ENCODE data around the gene MAP3K5.
"Not testable (repeated sequence)": the region's sequence is repeated elsewhere in the genome, so short reads cannot be mapped to it uniquely, and the experiment has no call there.

MAP3K5 gene

DNA sequence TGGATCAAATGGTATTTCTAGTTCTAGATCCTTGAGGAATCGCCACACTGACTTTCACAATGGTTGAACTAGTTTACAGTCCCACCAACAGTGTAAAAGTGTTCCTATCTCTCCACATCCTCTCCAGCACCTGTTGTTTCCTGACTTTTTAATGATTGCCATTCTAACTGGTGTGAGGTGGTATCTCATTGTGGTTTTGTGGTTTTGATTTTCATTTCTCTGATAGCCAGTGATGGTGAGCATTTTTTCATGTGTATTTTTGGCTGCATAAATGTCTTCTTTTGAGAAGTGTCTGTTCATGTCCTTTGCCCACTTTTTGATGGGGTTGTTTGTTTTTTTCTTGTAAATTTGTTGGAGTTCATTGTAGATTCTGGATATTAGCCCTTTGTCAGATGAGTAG is 23.3 kb upstream of the MAP3K5 start:
- H3K27ac ChIP-seq (ENCODE audit: low read length): not testable (repeated sequence)

DNA sequence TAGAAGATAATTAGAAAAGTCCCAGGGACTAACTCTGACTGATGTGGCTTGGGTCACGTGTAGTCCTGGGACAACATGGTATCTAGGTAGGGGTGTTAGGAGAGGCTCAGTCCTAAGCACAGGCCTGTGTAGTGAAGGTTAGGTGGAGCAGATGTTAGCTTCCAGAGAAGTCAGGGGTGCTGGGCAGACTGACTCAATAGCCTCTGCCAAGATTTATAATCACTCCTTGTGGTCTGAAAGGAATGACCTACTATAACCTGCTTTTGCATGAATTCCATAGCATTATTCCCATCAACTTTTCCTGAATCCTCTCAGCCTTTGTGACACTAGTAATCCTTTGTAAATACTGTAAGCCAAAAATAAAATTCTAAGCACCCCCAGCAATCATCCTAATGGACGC is 19.9 kb upstream of the MAP3K5 start:
- Histone ChIP-seq H3K9ac (ENCODE audit: low read length) (no peak overlapping the region), H3K4me1 (ENCODE audit: control insufficient read depth, low read depth, low read length) (no peaks in the 10 kb centered on the region), H3K27me3 (ENCODE audit: control insufficient read depth, insufficient read depth, low read length) (no peaks in the 10 kb centered on the region), H3K9me3 (ENCODE audit: control insufficient read depth, low read depth, low read length) (no peaks in the 10 kb centered on the region), H3K4me3 (ENCODE audit: low read length) (no peak overlapping the region), H3K27ac (ENCODE audit: low read length) (no peak overlapping the region), H3K36me3 (ENCODE audit: control insufficient read depth, low read depth, low read length) (no peaks in the 10 kb centered on the region)

More for the DNA sequence above, 23.3 kb upstream of the MAP3K5 start:
- H3K27me3 ChIP-seq (ENCODE audit: control insufficient read depth, insufficient read depth, low read length); H3K4me3 ChIP-seq (ENCODE audit: low read length); H3K9me3 ChIP-seq (ENCODE audit: control insufficient read depth, low read depth, low read length); H3K4me1 ChIP-seq (ENCODE audit: control insufficient read depth, low read depth, low read length); H3K36me3 ChIP-seq (ENCODE audit: control insufficient read depth, low read depth, low read length); H3K9ac ChIP-seq (ENCODE audit: low read length): not testable (repeated sequence)

DNA sequence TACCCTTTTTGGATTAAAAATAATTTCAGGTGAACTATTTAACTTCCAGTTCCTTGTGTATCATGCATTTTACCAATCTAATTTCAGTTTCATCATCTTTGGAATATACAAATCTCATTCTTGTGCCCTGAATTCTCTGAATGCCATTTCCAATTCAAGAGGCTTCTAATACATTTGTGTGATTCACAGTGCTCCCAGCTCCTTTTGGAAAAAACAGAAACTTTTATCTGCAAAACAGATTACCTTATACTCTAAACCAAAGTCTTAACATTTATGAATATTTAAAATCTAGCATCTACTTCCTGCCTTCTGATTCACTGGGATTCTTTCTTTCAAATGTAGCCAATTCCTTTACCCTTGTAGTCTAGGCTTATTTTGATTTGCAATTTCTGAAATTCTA is 19.0 kb upstream of the MAP3K5 start:
- Histone ChIP-seq H3K9me3 (ENCODE audit: control insufficient read depth, low read depth, low read length) (no peaks in the 10 kb centered on the region), H3K36me3 (ENCODE audit: control insufficient read depth, low read depth, low read length) (no peaks in the 10 kb centered on the region), H3K4me3 (ENCODE audit: low read length) (no peak overlapping the region), H3K27ac (ENCODE audit: low read length) (no peak overlapping the region), H3K9ac (ENCODE audit: low read length) (no peak overlapping the region), H3K27me3 (ENCODE audit: control insufficient read depth, insufficient read depth, low read length) (no peaks in the 10 kb centered on the region), H3K4me1 (ENCODE audit: control insufficient read depth, low read depth, low read length) (no peaks in the 10 kb centered on the region)

DNA sequence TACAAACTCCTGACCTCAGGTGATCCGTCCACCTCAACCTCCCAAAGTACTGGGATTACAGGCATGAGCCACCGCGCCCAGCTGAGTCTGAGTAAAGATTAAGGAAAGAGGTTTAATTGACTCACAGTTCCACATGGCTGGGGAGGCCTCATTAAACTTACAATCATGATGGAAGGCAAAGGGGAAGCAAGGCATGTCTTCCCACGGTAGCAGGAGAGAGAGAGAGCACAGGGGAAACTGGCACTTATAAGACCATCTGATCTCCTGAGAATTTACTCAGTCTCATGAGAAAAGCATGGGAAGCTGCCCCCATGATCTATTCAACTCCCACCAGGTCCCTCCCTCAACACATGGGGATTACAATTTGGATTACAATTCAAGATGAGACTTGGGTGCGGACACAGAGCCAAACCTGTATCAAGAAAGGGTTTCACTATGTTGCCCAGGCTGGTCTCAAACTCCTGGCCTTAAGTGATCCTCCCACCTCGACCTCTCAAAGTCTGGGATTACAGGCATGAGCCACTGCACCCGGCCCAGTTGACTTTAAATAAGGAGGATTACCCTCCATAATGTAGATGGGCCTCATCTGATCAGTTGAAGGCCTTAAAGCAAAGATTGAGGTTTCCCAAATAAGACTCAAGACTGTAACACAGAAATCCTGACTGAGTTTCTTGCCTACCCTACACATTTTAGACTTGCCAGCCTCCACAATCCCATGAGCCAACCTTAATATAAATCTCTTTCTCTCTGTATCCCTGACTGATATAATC is 17.0 kb upstream of the MAP3K5 start:
- no peaks in the 10 kb centered on the region for H3K9me3 ChIP-seq (ENCODE audit: control insufficient read depth, low read depth, low read length)
- H3K9ac ChIP-seq (ENCODE audit: low read length): no peak overlapping the region
- H3K36me3 ChIP-seq (ENCODE audit: control insufficient read depth, low read depth, low read length): no peaks in the 10 kb centered on the region
- no peak overlapping the region for H3K4me3 ChIP-seq (ENCODE audit: low read length)
- H3K27ac ChIP-seq (ENCODE audit: low read length): no peak overlapping the region
- H3K4me1 ChIP-seq (ENCODE audit: control insufficient read depth, low read depth, low read length): no peaks in the 10 kb centered on the region
- no peaks in the 10 kb centered on the region for H3K27me3 ChIP-seq (ENCODE audit: control insufficient read depth, insufficient read depth, low read length)

DNA sequence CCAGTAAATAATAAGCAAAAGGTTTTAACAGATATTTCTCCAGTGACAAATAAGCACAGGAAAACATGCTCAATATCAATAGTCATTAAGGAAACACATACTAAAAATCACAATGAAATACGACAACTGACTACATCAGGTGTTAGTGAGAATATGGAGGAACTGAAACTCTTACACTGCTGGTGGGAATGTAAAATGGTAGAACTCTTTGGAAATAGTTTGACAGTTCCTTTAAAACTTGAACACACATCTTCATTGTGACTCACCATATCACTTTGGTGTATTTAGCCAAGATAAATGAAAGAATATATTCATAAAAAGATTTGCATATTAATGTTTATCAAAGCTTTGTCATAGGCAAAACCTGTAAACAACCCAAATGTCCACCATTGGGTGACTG is 11.3 kb upstream of the MAP3K5 start:
- no peak overlapping the region for H3K4me3 ChIP-seq (ENCODE audit: low read length)
- no peaks in the 10 kb centered on the region for H3K36me3 ChIP-seq (ENCODE audit: control insufficient read depth, low read depth, low read length)
- no peaks in the 10 kb centered on the region for H3K27me3 ChIP-seq (ENCODE audit: control insufficient read depth, insufficient read depth, low read length)
- H3K9me3 ChIP-seq (ENCODE audit: control insufficient read depth, low read depth, low read length): no peaks in the 10 kb centered on the region
- H3K9ac ChIP-seq (ENCODE audit: low read length): no peak overlapping the region
- H3K4me1 ChIP-seq (ENCODE audit: control insufficient read depth, low read depth, low read length): no peaks in the 10 kb centered on the region
- no peak overlapping the region for H3K27ac ChIP-seq (ENCODE audit: low read length)

DNA sequence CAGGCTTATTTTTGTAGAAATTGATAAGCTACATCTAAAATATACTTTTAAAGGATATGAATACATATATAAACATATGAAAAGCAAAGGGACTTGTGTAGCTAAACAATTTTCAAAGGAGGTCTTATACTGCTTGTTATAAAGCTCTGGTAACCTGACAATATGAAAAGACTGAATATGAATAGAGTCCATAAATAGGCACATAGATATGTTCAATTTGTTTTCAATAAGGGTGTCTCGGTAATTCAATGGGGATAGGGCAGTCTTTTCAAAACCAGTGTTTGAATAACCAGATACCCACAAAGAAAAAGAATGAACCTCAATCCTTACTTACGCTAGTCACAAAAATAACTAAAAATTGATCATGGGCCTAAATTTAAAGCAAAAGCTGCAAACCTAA is 9.3 kb upstream of the MAP3K5 start:
- Histone ChIP-seq H3K9me3 (ENCODE audit: control insufficient read depth, low read depth, low read length) (no peaks in the 10 kb centered on the region), H3K27me3 (ENCODE audit: control insufficient read depth, insufficient read depth, low read length) (no peaks in the 10 kb centered on the region), H3K9ac (ENCODE audit: low read length) (no peak overlapping the region), H3K27ac (ENCODE audit: low read length) (no peak overlapping the region), H3K36me3 (ENCODE audit: control insufficient read depth, low read depth, low read length) (no peaks in the 10 kb centered on the region), H3K4me3 (ENCODE audit: low read length) (no peak overlapping the region), H3K4me1 (ENCODE audit: control insufficient read depth, low read depth, low read length) (no peaks in the 10 kb centered on the region)

DNA sequence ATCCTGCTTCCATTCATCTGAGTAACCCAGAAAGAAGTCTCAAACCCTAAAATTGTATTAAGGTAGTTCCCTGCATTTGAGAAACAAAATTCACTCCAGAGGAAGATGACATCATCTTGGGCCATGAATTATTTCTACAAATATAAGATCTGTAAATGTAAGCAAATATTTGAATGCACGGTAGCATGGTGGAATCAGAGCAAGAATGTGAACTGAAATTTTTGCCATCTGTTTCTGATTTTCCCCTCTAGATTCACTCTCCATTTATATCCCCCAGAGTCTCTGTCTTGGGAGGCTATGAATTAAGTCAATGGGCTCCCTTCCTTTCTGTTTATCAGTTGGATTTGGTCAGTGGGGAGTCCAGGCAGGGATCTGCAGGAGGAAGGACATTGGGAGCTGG is 5.8 kb upstream of the MAP3K5 start:
- Histone ChIP-seq H3K36me3 (ENCODE audit: control insufficient read depth, low read depth, low read length) (no peaks in the 10 kb centered on the region), H3K4me1 (ENCODE audit: control insufficient read depth, low read depth, low read length) (peaks cover 3% of the 10 kb centered on the region), H3K9me3 (ENCODE audit: control insufficient read depth, low read depth, low read length) (no peaks in the 10 kb centered on the region), H3K27ac (ENCODE audit: low read length) (no peak overlapping the region), H3K9ac (ENCODE audit: low read length) (no peak overlapping the region), H3K27me3 (ENCODE audit: control insufficient read depth, insufficient read depth, low read length) (peaks cover 13% of the 10 kb centered on the region), H3K4me3 (ENCODE audit: low read length) (no peak overlapping the region)

DNA sequence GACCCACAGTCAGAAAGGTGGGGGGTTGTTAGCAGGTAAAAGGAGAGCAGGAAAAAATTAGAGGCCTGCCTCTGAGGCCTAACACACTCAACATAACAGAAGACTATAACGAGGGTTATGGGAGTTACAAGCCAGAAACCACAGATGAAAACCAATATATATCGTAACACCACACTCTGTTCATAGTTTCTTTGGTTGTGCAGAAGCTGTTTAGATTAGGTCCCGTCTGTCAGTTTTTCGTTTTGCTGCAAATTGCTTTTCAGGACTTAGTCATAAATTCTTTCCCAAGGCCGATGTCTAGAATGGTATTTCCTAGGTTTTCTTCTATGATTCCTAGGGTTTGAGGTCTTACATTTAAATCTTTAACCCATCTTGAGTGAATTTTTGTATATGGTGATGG is 3.7 kb upstream of the MAP3K5 start:
- Histone ChIP-seq H3K9ac (ENCODE audit: low read length) (no peak overlapping the region), H3K27ac (ENCODE audit: low read length) (no peak overlapping the region), H3K4me1 (ENCODE audit: control insufficient read depth, low read depth, low read length) (peaks cover 3% of the 10 kb centered on the region), H3K9me3 (ENCODE audit: control insufficient read depth, low read depth, low read length) (no peaks in the 10 kb centered on the region), H3K4me3 (ENCODE audit: low read length) (no peak overlapping the region), H3K36me3 (ENCODE audit: control insufficient read depth, low read depth, low read length) (no peaks in the 10 kb centered on the region), H3K27me3 (ENCODE audit: control insufficient read depth, insufficient read depth, low read length) (peaks cover 32% of the 10 kb centered on the region)

DNA sequence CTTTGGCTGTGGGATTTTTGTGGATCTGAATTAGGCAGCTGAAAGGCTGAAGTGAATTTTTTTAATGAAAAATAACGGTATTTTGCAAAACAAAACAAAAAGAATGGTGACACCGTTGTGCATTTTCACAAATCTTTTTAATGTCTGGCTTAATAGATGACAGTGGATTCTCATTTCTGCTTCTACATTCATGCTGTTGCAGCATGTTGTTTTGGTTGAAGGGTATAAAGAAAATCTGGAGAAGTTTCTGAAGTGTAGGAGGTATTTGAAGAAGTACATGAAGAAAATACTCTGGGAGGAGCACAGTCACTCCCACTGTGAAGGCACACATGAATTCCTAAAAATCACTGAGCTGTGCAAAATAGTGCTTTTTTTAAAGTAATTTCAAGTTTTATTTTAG is 3.1 kb upstream of the MAP3K5 start:
- peaks cover 38% of the 10 kb centered on the region for H3K27me3 ChIP-seq (ENCODE audit: control insufficient read depth, insufficient read depth, low read length)
- peaks cover 3% of the 10 kb centered on the region for H3K4me1 ChIP-seq (ENCODE audit: control insufficient read depth, low read depth, low read length)
- H3K9me3 ChIP-seq (ENCODE audit: control insufficient read depth, low read depth, low read length): no peaks in the 10 kb centered on the region
- no peak overlapping the region for H3K9ac ChIP-seq (ENCODE audit: low read length)
- H3K36me3 ChIP-seq (ENCODE audit: control insufficient read depth, low read depth, low read length): no peaks in the 10 kb centered on the region
- no peak overlapping the region for H3K27ac ChIP-seq (ENCODE audit: low read length)
- H3K4me3 ChIP-seq (ENCODE audit: low read length): no peak overlapping the region

DNA sequence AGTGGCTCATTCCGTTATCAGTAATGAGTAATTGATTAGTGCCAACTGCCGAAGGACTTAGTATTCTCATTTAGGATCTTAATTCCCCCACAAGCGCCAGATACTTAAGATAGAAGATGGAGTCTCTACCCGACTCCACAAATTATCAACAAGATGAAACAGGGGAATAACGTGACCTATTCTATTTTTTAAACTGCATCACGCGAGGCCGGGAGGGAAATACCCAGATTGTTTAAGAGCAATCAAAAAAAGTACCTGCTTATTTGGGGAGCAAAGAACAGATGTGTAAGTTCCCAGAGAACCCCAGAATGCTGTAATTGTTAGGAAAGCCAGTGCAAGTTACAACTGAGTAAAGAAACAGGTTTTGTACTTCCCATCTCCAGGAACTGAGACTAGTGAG is 1.1 kb upstream of the MAP3K5 start:
- Histone ChIP-seq H3K36me3 (ENCODE audit: control insufficient read depth, low read depth, low read length) (no peaks in the 10 kb centered on the region), H3K4me1 (ENCODE audit: control insufficient read depth, low read depth, low read length) (peaks cover 3% of the 10 kb centered on the region), H3K9ac (ENCODE audit: low read length) (no peak overlapping the region), H3K9me3 (ENCODE audit: control insufficient read depth, low read depth, low read length) (no peaks in the 10 kb centered on the region), H3K4me3 (ENCODE audit: low read length) (peak overlapping the region; percentile 81), H3K27me3 (ENCODE audit: control insufficient read depth, insufficient read depth, low read length) (peaks cover 51% of the 10 kb centered on the region), H3K27ac (ENCODE audit: low read length) (no peak overlapping the region)

DNA sequence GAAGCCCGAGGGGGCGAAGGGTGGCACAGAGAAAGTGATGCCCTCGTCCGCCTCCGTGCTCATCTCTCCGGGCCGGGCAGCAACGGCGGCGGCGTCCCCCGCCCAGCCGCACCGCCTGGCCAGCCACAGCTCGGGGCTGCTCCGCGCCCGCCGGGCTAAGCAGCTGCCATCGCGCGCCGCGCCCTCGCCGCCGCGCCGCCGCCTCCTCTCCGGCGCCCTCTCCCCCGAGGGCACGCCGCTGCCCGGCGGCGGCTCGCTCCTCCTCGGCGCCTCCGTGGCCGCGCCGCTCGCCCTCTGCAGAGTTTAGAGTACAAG is 225 bp downstream of the MAP3K5 start:
- Histone ChIP-seq H3K36me3 (ENCODE audit: control insufficient read depth, low read depth, low read length) (no peaks in the 10 kb centered on the region), H3K9me3 (ENCODE audit: control insufficient read depth, low read depth, low read length) (no peaks in the 10 kb centered on the region), H3K9ac (ENCODE audit: low read length) (no peak overlapping the region), H3K27ac (ENCODE audit: low read length) (no peak overlapping the region), H3K4me3 (ENCODE audit: low read length) (peak overlapping the region; percentile 81), H3K27me3 (ENCODE audit: control insufficient read depth, insufficient read depth, low read length) (peaks cover 51% of the 10 kb centered on the region), H3K4me1 (ENCODE audit: control insufficient read depth, low read depth, low read length) (peaks cover 3% of the 10 kb centered on the region)

DNA sequence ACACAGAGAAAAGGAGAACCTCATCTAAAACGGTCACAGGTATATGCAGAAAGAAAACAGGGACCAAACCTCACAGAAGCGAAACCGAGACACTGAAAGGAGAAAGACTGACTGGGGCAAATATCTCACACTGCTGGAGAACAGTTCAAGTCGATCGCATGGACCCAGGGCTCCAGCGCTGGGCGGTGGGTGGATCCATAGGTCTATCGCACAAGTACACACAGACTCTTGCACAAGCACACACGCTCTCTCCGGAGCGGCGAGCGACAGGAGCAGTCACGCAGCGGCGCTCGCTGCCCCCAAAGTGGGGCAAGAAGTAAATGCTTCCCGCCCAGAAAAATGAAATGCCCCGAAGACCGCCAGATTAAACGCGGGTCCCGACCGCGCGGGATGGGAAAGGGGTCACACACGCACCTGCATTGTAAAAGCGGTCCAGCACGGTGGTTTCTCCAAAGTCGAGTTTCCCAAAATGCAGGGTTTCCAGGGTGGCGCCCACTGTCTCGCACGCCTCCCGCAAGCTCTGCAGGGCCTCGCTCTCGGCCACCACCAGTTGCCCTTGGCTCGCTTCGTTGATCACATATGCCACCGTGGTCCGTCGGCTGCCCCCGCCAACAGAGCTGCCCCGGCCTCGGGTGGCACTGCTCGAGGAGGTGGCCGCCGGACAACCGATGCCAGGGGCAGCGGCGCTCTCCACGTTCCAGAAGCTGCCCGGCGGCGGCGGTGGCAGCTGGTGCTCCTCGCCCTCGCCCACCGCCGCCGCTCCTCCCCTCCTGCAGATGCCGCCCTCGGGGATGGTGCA is 782 bp downstream of the MAP3K5 start:
- Histone ChIP-seq H3K27ac (ENCODE audit: low read length) (no peak overlapping the region), H3K4me1 (ENCODE audit: control insufficient read depth, low read depth, low read length) (peaks cover 3% of the 10 kb centered on the region), H3K9ac (ENCODE audit: low read length) (no peak overlapping the region), H3K27me3 (ENCODE audit: control insufficient read depth, insufficient read depth, low read length) (peaks cover 51% of the 10 kb centered on the region), H3K9me3 (ENCODE audit: control insufficient read depth, low read depth, low read length) (no peaks in the 10 kb centered on the region), H3K36me3 (ENCODE audit: control insufficient read depth, low read depth, low read length) (no peaks in the 10 kb centered on the region), H3K4me3 (ENCODE audit: low read length) (peak overlapping the region; percentile 81)

Measured in iPS-18a (cell line).